Measurements from ENCODE around the gene CNKSR1.

CNKSR1 gene

GRCh38 chr1:26184086-26184485 lies 6.8 kb downstream of the CNKSR1 start:
- DNase-seq (ENCODE audit: low read depth in 2 of 2), result no peak

GRCh38 chr1:26184883-26185282 lies 7.6 kb downstream of the CNKSR1 start:
- DNase-seq (ENCODE audit: low read depth in 2 of 2), result no peak

GRCh38 chr1:26187882-26188281 lies 10.6 kb downstream of the CNKSR1 start:
- DNase-seq (ENCODE audit: low read depth in 2 of 2), result no peak

GRCh38 chr1:26188477-26188876 lies 11.2 kb downstream of the CNKSR1 start:
- DNase-seq (ENCODE audit: low read depth in 2 of 2), result no peak

- no peak for DNase-seq (ENCODE audit: low read depth in 2 of 2)
Measured at GRCh38 chr1:26189331-26189730, 12.0 kb downstream of the CNKSR1 start.

GRCh38 chr1:26189751-26190275 lies 12.5 kb downstream of the CNKSR1 start:
- no peak for DNase-seq (ENCODE audit: low read depth in 2 of 2)

- DNase-seq (ENCODE audit: low read depth in 2 of 2), result no peak
Measured at GRCh38 chr1:26190373-26190987, 13.2 kb downstream of the CNKSR1 start, which contains the start of gene CATSPER4. Gene CATSPER4 (plus strand): TSS chr1:26190602. CDS start chr1:26190628, 26 bp downstream.

- DNase-seq (ENCODE audit: low read depth in 2 of 2), result no peak
Measured at GRCh38 chr1:26191739-26192138, 14.4 kb downstream of the CNKSR1 start.

- no peak for DNase-seq (ENCODE audit: low read depth in 2 of 2)
Measured at GRCh38 chr1:26195805-26196204, 18.5 kb downstream of the CNKSR1 start.

GRCh38 chr1:26197301-26197700 lies 20.0 kb downstream of the CNKSR1 start:
- no peak for DNase-seq (ENCODE audit: low read depth in 2 of 2)

GRCh38 chr1:26197813-26198212 lies 20.5 kb downstream of the CNKSR1 start:
- no peak for DNase-seq (ENCODE audit: low read depth in 2 of 2)

GRCh38 chr1:26200413-26200812 lies 23.1 kb downstream of the CNKSR1 start:
- DNase-seq (ENCODE audit: low read depth in 2 of 2), result no peak

- no peak for DNase-seq (ENCODE audit: low read depth in 2 of 2)
Measured at GRCh38 chr1:26203642-26204318, 26.5 kb downstream of the CNKSR1 start.

- no peak for DNase-seq (ENCODE audit: low read depth in 2 of 2)
Measured at GRCh38 chr1:26210147-26210870, 33.0 kb downstream of the CNKSR1 start.

GRCh38 chr1:26212726-26213125 lies 35.4 kb downstream of the CNKSR1 start:
- no peak for DNase-seq (ENCODE audit: low read depth in 2 of 2)

GRCh38 chr1:26213335-26213905 lies 36.1 kb downstream of the CNKSR1 start:
- DNase-seq (ENCODE audit: low read depth in 2 of 2), result no peak

- no peak for DNase-seq (ENCODE audit: low read depth in 2 of 2)
Measured at GRCh38 chr1:26215246-26215645, 38.0 kb downstream of the CNKSR1 start.

GRCh38 chr1:26218906-26219494 lies 41.7 kb downstream of the CNKSR1 start:
- DNase-seq (ENCODE audit: low read depth in 2 of 2), result no peak

- DNase-seq (ENCODE audit: low read depth in 2 of 2), result no peak
Measured at GRCh38 chr1:26220199-26220912, 43.1 kb downstream of the CNKSR1 start.

GRCh38 chr1:26221094-26221493 lies 43.8 kb downstream of the CNKSR1 start:
- DNase-seq (ENCODE audit: low read depth in 2 of 2), result no peak

- no peak for DNase-seq (ENCODE audit: low read depth in 2 of 2)
Measured at GRCh38 chr1:26224606-26225005, 47.3 kb downstream of the CNKSR1 start.

All from stimulated activated CD8-positive, alpha-beta memory T cell treated with anti-CD3 and anti-CD28 coated beads, Interleukin-7, amount 100 ng/mL, for 1 hour (primary cell).